Measurements from ENCODE around the gene VPS9D1. TPM values are rescaled to one million over a fixed set of nuclear protein-coding genes. Genes with fewer than 3 reads are reported as not detected.
A peak's percentile ranks its signal among the peaks of the same experiment; 100 is the strongest.

VPS9D1 gene
- total and polyA plus RNA-seq, 2 experiments from 2014 or later = 2.1 to 2.2 TPM

GRCh38 chr16:89712274-89712781 is 8.4 kb downstream of the VPS9D1 start:
- Mint-ChIP-seq H3K9me3 (no peaks in the 10 kb centered on the region), H3K36me3 (ENCODE audit: low read depth) (peaks cover 29% of the 10 kb centered on the region), H3K4me3 (peak overlapping the region; percentile 86), H3K27me3 (ENCODE audit: insufficient read depth, low read depth, poor library complexity) (peaks cover 32% of the 10 kb centered on the region), H3K4me1 (peaks cover 10% of the 10 kb centered on the region), H3K27ac (no peak overlapping the region)
- Histone ChIP-seq H3K36me3 (ENCODE audit: insufficient read depth) (no peaks in the 10 kb centered on the region; the same call in 1 of the 2 replicates), H3K27me3 (ENCODE audit: insufficient read depth) (peaks cover 24% of the 10 kb centered on the region), H2AFZ (peak overlapping the region; percentile 91), H3K4me3 (peak overlapping the region; percentile 92), H4K20me1 (replicated peaks; ENCODE audit: insufficient read depth) (peaks cover 20% of the 10 kb centered on the region), H3K27ac (ENCODE audit: low read depth) (no peak overlapping the region), H3K9me2 (ENCODE audit: insufficient read depth) (no peaks in the 10 kb centered on the region), H3K79me2 (replicated peaks; ENCODE audit: insufficient read depth) (peaks cover 6% of the 10 kb centered on the region), H3F3A (replicated peaks; ENCODE audit: low read depth) (0 out of 2 replicates have a peak, but pooled peaks cover 5% of the 10 kb centered on the region), H3K4me2 (peak overlapping the region; percentile 88), H3K4me1 (ENCODE audit: insufficient read depth) (peaks cover 8% of the 10 kb centered on the region)
- TF ChIP-seq EZH2phosphoT487 (IDR thresholded peaks at IDR 0.05; ENCODE audit: unreplicated experiment) = no peak
- TF ChIP-seq REST (IDR thresholded peaks at IDR 0.05; ENCODE audit: unreplicated experiment) = no peak
- TF ChIP-seq NANOG (IDR thresholded peaks at IDR 0.05; ENCODE audit: borderline replicate concordance) = no peak
- no peak for TF ChIP-seq ETS1 (IDR thresholded peaks at IDR 0.05)
- TF ChIP-seq ZNF462 (CRISPR knock-in tag; IDR thresholded peaks at IDR 0.05) = no peak
- TF ChIP-seq STAT1 (IDR thresholded peaks at IDR 0.05; ENCODE audit: unreplicated experiment) = no peak
- no peak for TF ChIP-seq POLR2AphosphoS5 (IDR thresholded peaks at IDR 0.05; ENCODE audit: low read depth)
- no peak for TF ChIP-seq EZH2 (IDR thresholded peaks at IDR 0.05; ENCODE audit: low read depth, unreplicated experiment)
- no peak for TF ChIP-seq ZNF331 (CRISPR knock-in tag; IDR thresholded peaks at IDR 0.05; ENCODE audit: low read depth)
- TF ChIP-seq ZNF114 (CRISPR knock-in tag; IDR thresholded peaks at IDR 0.05) = no peak
- no peak for TF ChIP-seq CREB1 (CRISPR knock-in tag; IDR thresholded peaks at IDR 0.05; ENCODE audit: low read depth)
- no peak for TF ChIP-seq JUNB (IDR thresholded peaks at IDR 0.05; ENCODE audit: unreplicated experiment)
- DNase-seq (ENCODE audit: low spot score) = no peak
- peak; percentile 3 for ATAC-seq

Measured in GM23338 (cell line).